ENCODE data around the gene USP40.

The USP40 gene

DNA sequence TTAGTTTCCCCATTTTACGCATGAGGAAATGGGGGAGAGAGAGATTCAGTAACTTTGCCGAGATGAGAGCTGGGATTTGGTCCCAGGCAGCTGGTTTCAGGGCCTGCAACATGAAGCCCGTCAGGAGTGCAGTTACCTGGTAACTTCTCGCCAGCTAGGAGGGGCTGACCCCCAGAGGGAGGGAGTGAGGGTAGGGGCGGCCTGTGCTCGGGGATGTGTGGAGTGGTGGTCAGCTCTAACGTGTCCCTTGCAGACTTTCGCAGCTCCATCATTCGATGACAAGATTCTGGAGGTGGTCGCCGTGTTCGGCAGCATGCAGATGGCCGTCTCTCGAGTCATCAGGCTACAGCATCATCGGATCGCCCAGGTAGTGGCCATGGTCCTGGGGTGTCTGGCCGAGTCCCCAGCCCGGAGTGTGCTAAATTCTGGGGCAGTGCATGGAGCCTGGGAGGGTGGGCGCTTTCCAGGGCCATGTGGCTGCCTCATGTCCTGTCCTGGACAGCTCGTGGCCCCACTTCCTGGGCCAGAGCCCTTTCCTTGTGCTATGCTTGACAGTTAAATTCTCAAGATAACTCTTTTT lies 108.5 kb downstream of the USP40 start:
- no peak for DNase-seq

DNA sequence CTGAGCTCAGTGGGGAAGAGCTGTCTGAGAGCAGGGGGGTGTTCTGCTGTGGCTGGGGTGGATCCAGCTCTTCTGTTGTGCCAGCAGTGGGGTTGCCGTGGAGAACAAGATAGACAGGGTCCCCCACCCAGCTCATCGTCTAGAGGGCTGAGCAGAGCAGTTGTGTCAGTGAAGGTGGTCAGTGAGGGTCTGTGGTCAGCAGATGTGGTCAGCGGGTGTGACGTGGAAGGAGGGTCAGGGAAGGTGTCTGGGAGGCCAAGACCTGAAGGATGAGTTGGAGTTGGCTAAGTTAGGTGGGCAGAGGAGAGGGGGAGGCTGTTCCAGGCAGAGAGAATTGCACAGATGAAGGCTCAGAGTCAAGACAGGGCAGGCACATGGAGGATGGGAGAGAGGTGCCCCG lies 109.2 kb downstream of the USP40 start:
- no peak for DNase-seq

DNA sequence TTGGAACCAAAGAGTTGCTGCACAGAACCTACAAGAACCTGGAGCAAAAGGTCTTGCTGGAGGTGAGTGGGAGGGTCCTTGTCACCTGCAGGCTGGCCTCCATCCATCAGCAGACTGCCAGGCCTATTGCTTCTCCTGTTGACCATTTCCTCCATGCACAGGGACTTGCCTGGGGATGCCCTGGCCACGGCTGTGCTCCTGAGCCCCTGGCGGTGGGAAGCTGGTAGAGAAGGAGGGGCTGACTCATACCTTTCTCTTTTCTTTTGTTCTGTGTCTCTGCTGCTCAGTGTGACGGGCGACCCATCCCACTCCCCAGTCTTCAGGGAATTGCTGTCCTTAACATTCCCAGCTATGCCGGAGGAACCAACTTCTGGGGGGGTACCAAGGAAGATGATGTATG lies 109.6 kb downstream of the USP40 start:
- no peak for DNase-seq

DNA sequence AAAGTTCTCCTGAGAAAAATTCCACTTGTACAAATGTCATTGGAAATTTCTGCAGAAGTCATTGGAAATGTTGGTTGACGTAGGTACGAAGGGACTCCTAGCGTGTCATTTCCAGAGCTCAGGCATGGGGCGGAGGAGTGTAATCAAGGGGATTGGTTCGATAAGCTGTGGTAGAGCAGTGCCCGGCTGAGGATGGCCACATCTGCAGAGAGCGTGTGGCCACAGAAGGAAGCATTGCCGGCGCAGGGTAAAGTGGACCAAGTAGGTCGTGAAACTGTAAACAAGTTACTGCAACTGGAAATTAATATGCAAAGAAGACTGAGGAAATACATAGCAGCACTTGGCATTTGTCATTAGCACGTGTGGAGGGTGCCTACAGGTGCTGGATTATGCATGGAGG lies 110.5 kb downstream of the USP40 start:
- DNase-seq = no peak

DNA sequence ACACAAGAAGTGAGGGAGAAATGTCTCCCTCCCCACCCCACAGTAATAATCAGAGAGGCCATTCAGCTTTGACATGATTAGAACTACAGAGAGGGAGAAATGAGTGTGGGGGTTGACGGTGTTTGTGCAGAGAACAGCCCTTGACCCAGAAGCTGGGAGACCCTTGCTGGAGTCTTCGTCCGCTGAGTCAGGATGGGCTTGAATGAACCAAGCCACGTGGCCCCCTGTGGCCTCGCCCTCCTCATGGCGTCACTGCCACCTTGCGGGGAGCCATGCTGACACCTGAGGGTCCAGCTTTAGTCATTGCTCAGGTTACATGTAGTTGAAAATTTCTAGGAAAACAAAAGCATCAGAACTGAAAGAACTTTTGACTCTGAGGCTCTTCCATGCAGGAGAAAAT lies 111.1 kb downstream of the USP40 start:
- no peak for DNase-seq

DNA sequence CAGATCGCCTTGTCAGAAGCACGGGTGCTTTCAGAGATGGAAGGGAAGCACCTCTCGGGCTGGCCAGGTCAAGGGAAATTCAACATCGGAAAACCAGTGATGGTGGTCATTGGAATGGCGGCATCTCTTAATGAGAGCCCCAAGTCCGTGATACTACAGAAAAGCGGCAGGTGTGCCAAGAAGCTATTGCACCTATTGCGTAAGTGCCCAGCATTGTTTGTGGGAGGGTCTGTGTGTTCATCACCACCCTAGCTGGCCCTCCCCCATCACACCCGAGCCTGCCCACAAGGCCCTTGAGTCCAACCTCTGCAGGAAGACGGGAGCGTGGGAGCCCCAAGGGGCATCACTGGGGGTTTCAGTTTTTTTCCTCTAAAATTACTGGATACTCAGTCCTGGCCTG lies 111.6 kb downstream of the USP40 start:
- no peak for DNase-seq

DNA sequence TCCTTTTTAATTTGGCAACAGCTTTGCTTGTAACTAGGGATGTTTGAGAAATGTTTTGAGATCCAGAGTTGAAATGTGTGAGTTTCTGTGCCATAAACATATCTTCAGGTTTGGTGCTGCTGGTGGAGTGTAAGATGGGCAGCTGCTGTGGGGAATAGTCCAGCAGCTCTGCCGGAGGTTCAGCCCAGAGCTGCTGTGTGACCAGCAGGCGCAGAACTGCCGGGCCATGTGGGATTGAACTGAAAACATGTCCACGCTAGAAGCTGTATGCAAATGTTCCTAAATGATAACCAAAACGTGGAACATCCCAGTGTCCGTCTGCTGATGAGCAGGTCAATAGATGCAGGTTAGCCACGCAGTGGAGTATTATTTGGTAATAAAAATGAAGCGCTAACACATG lies 112.7 kb downstream of the USP40 start:
- no peak for DNase-seq

DNA sequence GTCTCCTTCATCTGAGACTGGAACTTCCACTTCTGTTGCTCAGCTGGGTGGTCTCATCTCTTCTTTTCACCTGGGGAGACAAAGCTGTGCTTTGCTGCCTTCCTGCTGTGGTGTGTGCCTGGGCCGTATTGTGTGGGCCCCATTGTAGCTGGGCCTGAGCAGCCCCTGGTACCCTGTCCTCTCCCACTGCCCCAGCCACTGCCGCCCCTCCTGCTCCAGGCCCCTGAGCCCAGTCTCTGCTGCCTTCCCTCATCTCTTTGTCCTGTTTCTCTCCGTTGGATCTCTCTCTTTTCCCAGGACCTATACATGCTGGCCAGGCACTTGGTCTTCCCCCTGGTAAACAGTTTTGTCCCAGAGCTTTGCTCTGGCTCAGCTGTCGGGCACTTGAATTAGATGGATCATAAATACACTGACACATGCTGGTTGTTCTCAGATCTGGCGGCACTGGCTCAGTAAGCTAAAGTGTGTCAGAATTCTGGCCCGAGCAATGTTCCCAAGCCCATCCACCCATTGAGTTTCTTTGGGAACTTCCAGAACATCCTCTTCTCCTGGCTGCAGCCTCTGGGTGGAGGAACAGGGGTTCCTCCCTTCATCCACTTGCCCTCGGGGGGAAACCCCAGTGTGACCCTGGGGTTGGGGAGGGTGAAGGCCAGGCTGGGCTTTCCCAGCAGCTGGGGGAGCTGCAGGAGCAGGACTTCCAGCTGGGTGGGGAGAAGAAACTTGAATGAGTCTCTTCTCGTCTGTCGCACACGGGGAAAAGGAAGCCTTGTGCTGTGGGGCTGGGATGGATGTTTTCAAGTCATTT lies 113.3 kb downstream of the USP40 start:
- DNase-seq = no peak

DNA sequence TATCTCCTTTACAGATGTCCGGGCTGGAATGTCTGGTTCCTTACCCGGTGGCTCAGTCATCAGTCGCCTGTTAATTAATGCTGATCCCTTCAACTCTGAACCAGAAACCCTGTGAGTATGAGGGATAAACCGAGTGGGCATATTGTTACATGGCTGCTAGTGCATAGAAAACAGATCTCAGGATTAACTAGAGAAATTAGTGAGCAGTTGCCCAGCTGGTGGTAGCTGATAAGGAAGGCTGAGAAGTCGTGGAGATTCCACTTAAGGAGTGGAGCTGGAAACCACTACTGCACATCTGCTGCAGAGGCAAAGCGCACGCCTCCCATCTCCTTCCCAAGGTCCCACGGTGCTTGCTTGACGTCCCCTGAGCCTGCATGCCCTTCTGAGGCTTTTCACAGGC lies 114.6 kb downstream of the USP40 start:
- DNase-seq = no peak

DNA sequence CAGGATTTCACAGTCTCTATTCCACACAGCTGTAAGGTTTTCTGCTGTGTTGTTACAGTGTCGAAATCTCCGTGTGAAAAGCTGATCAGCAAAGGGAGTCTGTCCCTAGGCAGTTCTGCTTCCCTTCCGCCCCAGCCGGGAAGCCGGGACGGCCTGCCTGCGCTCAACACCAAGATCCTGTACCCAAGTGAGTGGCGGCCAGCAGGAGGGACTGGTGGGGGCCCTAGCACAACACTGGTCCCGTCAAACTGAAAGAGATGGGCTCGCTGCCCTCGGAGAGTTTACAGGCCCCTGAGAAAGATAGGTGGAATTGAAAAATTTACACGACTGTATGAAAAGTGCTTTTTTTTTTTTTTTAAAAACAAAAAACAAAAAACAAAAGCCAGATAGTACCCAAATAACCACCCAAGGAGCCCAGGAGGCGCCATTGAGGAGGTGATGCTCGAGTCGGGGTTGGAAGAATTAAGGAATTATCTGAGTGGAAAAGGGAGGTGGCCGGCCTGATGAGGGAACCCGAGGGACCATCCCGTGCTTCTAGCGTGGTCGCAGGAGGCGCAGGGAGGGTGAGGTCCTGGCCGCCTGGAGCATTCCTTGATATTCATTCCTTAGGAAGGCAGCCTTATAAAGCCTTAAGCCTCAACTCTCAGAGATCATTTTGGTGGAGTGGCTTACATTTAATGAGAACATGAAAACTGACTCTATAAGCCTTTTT lies 115.6 kb downstream of the USP40 start:
- DNase-seq = no peak

DNA sequence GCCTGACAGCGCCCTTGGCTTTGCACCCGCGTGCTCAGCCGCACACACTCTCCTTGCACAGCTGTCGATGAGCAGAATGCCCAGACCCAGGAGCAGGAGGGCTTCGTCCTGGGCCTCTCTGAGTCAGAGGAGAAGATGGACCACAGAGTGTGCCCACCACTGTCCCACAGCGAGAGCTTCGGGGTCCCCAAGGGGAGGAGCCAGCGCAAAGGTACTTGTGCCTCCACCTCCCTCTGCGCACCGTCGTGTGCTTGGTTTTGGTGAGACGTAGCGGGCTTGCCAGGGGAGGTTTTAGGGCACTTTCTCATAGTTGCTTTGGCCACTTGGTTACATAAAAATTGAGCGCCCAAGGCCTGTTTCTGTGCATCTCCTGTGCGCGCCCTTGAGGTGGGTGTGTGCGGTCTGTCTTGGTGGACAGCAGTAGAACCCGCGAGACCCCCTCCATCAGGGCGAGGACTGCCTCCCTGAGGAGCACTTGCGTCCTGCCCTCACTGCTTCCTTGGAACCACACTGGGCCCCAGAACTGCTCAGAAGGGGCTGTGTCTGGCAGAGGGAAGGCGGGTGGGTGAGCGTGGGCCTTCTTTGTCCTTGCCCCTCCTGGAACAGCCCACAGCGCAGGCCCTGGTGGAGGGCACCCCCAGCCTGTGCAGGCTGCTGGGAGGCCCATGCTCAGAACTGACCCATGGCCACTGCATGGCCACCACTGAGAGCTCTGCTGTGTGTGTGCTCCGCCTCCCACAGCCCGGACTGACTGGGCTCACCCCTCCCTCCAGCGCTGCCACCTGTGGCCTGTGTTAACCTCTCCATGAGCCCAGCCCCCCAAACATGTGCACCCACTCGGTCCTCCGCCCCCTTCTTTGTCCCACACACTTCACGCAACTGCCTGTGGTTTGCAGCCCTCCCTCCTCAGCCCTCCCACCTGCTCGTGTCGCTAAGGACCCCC lies 116.4 kb downstream of the USP40 start:
- DNase-seq = no peak

DNA sequence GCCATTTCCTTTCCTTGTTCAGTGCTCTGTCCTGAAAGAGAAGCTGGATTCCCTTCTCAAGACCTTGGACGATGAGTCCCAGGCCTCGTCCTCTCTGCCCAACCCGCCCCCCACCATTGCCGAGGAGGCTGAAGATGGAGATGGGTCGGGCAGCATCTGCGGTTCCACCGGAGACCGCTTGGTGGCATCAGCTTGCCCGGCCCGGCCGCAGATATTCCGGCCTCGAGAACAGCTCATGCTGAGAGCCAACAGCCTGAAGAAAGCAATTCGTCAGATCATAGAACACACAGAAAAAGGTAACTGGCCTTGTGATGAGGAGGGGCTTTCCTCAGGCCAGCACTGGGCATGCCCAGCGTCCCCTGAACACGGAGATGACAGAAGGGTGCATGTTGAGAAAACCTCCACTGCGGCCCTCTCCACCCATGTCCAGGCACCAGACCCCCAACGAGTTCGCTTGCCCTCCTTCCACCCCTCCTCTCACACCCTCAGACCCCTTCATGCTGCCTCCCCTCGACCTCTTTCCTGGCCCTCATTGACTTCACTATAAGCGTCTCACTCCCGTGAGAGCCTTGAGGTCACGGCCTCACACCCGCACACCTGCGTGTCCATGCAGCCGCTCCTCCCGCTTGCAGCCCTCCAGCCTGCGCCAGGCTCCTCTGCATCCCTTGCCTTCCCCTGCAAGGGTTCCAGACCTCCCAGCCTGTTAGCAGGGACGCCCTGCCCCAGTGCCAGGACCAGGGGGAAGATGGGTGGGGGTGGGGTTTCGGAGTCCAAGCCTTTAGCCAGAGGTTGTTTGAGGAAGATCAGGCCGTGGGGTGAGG lies 117.3 kb downstream of the USP40 start:
- no peak for DNase-seq

DNA sequence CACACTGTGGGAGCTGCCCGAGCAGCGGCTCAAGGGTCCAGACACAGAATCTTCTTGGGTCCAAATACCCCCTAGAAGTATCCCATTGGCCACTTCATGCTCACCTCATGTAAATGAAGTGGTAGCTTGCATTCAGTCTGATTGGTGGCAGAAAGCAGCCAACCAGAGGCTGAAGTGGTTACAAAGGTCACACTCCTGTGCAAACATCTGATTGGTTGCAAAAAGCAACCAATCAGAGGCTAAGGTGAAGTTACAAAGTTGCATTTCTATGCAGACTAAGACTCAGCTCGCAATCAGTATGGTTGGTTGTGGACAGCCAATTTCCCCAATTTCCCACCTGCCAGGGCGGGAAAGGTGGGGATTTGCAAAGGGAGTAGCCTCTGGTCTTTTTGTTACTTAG lies 118.0 kb downstream of the USP40 start:
- DNase-seq = no peak

DNA sequence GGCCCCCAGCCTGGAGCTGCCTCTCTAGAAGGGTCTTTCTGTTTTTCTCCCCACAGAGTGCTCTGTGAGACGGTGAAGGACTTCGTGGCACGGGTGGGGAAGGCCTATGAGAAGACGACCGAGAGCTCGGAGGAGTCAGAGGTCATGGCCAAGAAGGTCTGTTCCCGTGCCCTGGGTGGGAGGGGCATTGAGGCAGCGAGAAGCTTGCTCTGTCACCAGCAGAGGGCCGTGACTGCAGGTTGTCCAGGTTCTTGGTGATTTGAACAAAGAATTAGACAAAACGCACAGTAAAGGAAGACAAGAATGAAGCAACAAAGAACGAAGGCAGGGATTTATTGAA lies 118.4 kb downstream of the USP40 start:
- DNase-seq = no peak

DNA sequence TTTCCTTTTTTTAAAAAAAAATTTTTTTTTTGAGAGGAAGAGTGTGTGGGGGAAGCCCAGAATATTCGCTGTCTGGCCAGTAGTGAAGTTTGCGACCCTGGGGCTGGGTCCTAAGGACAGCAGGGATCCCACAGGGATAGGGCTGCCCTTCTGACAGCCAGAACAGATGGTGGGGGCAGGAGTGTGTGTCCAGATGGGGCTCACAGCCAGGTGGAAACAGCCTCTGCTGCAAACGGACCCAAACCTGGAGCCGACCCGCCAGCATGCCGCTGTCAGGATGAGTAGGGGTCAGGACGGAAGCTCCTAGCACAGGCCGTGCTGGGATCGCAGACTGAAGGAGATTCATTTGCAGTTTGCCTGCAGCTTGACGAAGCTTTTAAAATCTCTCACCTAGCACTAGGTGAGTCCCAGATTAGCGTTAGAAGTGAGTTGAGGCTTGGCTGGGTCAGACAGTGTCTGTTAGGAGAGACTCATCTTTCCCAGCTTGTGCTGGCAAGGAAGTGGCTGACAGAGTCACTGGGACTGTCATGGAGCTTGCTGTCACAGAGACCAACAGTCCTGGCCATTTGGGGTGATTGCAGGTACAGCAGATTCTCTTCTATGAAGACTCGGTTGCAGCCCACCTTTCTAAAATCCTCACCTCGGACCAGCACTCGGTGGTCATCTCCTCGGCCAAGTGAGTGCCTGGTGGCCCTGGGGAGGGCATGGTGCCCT lies 118.9 kb downstream of the USP40 start:
- DNase-seq = no peak

DNA sequence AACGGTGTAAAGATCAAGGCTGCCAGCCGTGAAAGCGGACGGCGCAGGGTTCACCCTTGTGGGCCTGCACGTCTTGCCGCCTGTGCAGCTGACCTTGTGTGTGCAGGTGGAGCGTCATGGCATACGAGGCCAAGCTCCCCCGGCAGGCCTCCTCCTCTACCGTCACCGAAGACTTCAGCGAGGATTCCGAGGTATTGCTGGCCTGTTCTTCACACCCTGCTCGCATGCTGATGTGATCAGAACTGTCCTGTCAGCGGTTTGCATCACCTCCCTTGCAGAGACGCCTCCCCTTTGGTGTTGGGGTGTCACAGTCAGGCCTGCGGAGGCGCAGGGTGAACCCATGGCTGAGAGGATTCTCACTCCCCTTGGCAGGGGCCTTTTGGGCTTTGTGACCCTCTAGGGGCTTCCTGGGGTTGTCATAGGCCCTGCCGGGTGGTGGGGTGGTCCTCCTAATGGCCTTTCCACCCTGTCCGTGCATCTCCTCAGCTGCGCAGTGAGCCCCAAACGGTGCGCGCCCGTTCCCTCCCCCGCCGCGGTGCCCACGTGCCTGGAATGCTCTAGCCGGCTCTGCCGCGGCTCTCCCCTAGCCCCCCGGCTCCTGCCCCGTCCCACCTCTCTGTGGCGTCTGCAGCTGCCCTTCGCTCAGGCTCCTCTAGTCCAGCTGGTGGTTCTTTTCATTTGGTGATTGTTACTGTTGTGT lies 119.8 kb downstream of the USP40 start:
- no peak for DNase-seq

DNA sequence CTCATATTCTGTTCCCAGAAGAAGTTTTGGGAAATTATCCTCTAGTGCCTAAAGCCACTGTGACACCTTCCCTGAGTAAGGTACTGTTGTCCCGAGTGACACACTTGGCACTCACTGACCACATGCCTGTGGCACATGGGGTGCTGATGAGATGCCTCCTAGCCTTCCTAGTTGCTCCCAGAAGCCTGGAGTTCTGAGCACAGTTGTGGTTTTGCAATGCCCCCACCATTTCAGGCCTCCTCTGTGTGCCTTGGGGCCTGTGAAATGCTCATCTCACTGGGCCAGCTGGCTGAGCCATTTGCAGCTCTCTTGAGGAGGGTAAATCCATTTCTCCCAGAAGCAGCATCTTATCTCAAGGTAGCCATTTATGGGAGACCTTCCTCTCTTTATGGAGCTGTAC lies 120.5 kb downstream of the USP40 start:
- DNase-seq = no peak

DNA sequence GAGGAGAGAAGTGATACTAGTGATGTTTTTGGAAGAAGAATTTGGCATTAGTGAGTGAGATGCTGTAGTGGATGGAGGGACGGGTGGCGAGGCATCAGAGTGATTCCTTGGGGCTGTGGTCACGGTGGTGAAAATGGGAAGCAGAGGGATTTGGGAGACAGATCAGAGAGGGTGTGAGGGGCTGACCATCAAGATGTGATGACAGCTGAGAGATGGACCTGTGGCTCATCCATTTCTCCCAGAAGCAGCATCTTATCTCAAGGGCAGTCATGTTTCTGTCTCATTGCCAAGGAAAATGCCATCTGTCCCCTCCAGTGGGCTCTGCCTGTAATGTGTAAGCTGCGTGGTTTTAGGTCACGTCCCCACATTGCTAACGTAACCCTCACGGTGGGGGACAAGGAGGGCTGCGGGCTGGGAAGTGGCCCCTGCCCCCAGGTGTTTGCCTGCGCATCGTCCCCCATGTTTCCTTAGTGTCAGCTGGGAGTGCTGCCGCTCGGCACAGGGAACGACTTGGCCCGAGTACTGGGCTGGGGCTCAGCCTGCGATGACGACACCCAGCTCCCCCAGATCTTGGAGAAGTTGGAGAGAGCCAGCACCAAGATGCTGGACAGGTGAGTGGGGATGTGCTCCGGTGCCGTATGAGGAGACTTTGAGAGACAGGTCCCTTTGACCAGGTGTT lies 121.3 kb downstream of the USP40 start:
- no peak for DNase-seq

DNA sequence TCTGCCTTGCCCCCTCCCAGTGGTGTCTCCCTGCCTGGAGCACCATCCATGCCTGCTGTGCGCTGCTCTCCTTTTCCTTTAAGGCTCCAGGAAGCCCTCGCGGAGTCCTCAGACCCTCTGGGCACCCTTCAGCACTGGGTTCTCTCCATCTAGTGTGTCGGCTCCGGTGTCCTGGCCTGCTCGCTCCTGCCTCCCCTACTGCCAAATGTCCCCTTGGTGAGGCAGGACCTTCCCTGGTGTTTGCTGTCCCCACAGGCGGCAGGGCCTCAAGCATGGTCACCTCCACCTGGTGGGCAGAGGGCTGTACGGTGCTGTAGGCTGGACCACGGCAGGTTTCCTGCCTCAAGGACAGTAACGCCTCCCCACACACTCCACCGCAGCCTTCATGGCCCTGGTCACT lies 122.1 kb downstream of the USP40 start:
- no peak for DNase-seq

DNA sequence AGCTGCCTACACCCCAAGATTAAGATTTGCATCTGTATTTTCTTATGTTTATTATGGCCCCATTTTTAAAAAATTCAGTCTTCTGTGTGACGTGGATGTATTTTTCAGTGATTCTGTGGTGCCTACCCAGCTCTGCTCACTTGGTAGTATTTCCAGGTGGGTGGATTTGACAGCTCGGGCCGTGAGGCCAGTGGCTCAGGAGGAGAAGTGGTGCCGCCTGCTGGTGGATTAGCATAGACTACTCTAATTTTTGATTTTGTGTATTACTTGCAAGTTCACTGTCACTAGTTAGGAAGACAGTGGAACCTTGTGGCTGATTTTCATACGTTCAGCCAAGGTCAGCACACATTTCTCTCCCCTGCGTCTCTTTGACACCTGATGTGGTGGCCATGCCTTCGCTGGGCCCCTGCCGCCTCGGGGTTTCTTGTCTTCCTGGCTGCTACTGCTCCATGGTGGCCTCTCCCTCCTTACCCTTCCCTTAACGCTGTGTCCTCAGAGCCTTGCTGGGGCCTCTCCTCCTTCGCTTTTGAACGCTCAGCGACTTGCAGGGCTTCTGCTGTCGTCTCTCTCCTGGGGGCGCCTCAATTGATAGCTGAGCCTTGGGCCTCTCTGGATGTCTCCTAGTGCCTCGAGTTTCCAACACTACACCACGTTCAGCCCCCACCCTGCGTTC lies 122.9 kb downstream of the USP40 start:
- peak; percentile 92 for DNase-seq
